GM12872 (cell line): ENCODE data around the gene SLC3A2.

Experiments used
- CTCF ChIP-seq: IDR thresholded peaks from 3 replicates; pipeline ENCODE4 v1.5.1; 2011; ENCODE audit warnings: low read depth, mild to moderate bottlenecking, low read length, moderate library complexity; ENCODE audit not compliant: insufficient read depth

Gene SLC3A2

GRCh38 chr11:62909107-62909894, 28.6 kb downstream of the SLC3A2 start:
- TF ChIP-seq CTCF: peak; percentile 54

- no peak for TF ChIP-seq CTCF
Observed at GRCh38 chr11:62910141-62910882, 29.6 kb downstream of the SLC3A2 start.

GRCh38 chr11:62911137-62912130, 30.7 kb downstream of the SLC3A2 start:
- TF ChIP-seq CTCF: no peak

- TF ChIP-seq CTCF: no peak
Observed at GRCh38 chr11:62912268-62912667, 31.6 kb downstream of the SLC3A2 start.

- no peak for TF ChIP-seq CTCF
Observed at GRCh38 chr11:62914416-62914815, 33.7 kb downstream of the SLC3A2 start.

GRCh38 chr11:62917906-62918502, 37.3 kb downstream of the SLC3A2 start:
- TF ChIP-seq CTCF: no peak

GRCh38 chr11:62918531-62918930, 37.8 kb downstream of the SLC3A2 start:
- TF ChIP-seq CTCF: no peak
